WTC11 (cell line): Measurements from ENCODE around the gene DKC1.

Experiments
- CTCF ChIP-seq: fragments of 200-600 bp; IDR thresholded peaks from 2 replicates; pipeline ENCODE4 v1.8.0; 2022; ENCODE audit warnings: antibody characterized with exemption
- MAX ChIP-seq: sonication (generic); formaldehyde crosslinking; IDR thresholded peaks from 2 replicates; pipeline ENCODE4 v1.8.0; 2022; ENCODE audit warnings: mild to moderate bottlenecking, missing genetic modification reagents
- NFE2L1 ChIP-seq: sonication (generic); formaldehyde crosslinking; IDR thresholded peaks from 2 replicates; pipeline ENCODE4 v1.8.1; 2023; ENCODE audit warnings: missing genetic modification reagents
- PRRX2 ChIP-seq: fragments of 250-450 bp; sonication (Bioruptor Pico); IDR thresholded peaks from 2 replicates; pipeline ENCODE4 v1.8.0; 2021; ENCODE audit warnings: mild to moderate bottlenecking
- USF1 ChIP-seq: sonication (generic); formaldehyde crosslinking; IDR thresholded peaks from 2 replicates; pipeline ENCODE4 v1.8.0; 2022; ENCODE audit warnings: mild to moderate bottlenecking, missing genetic modification reagents
- ZNF317 ChIP-seq: sonication (generic); formaldehyde crosslinking; IDR thresholded peaks from 2 replicates; pipeline ENCODE4 v1.8.1; 2023; ENCODE audit warnings: low read depth, mild to moderate bottlenecking, moderate library complexity, missing genetic modification reagents, borderline replicate concordance
- TF ChIP-seq, protein P1 (sequence below): sonication (generic); formaldehyde crosslinking; IDR thresholded peaks from 2 replicates; pipeline ENCODE4 v1.8.1; 2023; ENCODE audit warnings: mild to moderate bottlenecking, missing genetic modification reagents, moderate library complexity

DNA sequence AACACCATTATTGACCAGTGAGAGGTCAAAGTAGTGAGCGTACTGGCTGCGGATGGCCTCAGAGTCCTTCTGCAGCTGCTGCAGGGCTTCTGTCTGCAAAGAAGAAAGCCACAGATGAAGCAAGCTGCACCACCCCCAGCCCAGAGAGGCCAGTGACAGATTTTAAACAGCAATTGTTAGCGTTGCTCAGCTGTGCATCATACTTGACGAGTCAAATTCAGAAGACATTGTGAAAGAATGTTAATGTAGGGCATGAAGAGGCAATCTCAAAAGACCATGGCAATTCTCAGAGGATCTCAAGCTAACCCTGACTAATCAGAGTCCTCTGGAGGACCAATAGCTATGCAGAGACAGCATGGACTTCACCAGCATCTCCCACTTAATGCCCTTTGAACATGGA, 16.6 kb downstream of the DKC1 start:
- TF ChIP-seq ZNF317: no peak
- TF ChIP-seq CTCF: no peak
- TF ChIP-seq NFE2L1 (CRISPR knock-in tag): no peak
- TF ChIP-seq, protein P1, sequence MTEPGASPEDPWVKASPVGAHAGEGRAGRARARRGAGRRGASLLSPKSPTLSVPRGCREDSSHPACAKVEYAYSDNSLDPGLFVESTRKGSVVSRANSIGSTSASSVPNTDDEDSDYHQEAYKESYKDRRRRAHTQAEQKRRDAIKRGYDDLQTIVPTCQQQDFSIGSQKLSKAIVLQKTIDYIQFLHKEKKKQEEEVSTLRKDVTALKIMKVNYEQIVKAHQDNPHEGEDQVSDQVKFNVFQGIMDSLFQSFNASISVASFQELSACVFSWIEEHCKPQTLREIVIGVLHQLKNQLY (CRISPR knock-in tag): no peak
- no peak for TF ChIP-seq MAX
- no peak for TF ChIP-seq USF1 (CRISPR knock-in tag)
- no peak for TF ChIP-seq PRRX2 (CRISPR knock-in tag)
